GM10266 (cell line): ENCODE data around the gene PXYLP1.
"Not testable (repeated sequence)": the region's sequence is repeated elsewhere in the genome, so short reads cannot be mapped to it uniquely, and the experiment has no call there.

Source experiments
- DNase-seq: peaks from one replicate; pipeline ENCODE4 v3.0.0; 2012; ENCODE audit errors: extremely low spot score
- CTCF ChIP-seq: IDR thresholded peaks from 2 replicates; pipeline ENCODE4 v1.5.1; 2012; ENCODE audit warnings: mild to moderate bottlenecking, low read depth; ENCODE audit not compliant: control insufficient read depth, insufficient read depth; ENCODE audit errors: missing control alignments

The PXYLP1 gene

DNA sequence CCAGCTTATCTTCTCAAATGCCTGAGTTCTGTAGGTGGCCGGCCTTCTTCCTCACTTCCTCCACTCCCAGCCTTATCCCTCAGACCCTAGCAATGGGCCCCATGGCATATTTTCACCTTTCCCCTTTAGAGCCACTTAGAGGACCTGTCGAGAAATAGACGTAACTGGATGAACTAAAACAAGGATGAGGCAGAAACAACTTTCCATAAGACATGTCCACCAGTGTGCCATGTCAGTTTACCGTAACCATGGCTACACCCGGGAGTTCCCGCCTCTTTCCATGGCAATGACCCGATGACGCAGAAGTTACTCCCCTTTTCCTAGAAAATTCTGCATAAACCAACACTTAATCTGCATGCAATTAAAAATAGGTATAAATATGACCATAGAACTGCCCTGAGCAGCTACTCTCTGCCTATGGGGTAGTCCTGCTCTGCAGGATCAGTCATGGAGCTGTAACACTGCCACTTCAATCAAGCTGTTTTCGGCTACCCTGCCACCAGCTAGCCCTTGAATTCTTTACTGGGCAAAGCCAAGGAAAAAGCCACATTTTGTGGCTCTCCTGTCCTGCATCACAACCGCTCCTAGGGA is 81.6 kb downstream of the PXYLP1 start:
- no peak for DNase-seq
- TF ChIP-seq CTCF: no peak

- DNase-seq: not testable (repeated sequence)
Measured at GRCh38 chr3:141314415-141314814, 82.8 kb downstream of the PXYLP1 start.

- no peak for DNase-seq
- no peak for TF ChIP-seq CTCF
Measured at GRCh38 chr3:141316851-141317250, 85.2 kb downstream of the PXYLP1 start.

DNA sequence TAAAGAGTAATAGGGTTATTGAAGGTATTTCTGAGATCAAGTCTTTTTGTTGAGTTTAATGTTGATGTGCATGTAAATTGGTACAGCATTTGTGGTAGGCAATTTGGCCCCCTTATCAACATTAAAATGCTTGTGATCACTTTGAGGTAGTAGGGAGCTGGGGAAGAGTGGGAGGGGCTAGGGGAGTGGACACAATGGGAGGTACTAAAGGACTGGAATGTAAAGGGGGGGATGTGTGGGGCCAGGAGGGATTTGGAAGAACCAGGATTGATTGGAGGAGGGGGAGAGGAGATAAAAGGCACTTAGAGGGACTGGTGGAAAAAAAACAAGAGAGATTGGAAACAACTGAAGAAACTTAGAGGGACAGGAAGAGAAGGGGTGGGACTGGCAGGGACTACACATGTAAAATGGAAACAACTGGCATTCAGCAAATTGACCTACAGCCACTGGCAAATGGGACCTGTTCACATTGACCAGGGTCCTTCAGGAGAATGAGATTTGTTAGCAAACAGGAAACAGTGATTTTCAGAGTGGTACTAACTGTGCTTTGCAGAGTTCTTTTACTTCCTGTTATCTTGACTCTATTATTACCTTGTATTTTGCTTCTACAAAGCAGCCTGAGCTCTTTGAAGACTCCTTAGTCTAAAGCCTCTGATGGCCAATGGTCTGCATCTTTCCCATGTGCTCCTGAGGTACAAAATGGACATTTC is 88.9 kb downstream of the PXYLP1 start:
- DNase-seq: no peak
- TF ChIP-seq CTCF: no peak

GRCh38 chr3:141321109-141321497 is 89.5 kb downstream of the PXYLP1 start:
- TF ChIP-seq CTCF: no peak
- DNase-seq: no peak

- DNase-seq: no peak
- no peak for TF ChIP-seq CTCF
Measured at GRCh38 chr3:141323936-141324704, 92.5 kb downstream of the PXYLP1 start.

- TF ChIP-seq CTCF: no peak
- no peak for DNase-seq
Measured at GRCh38 chr3:141326123-141326522, 94.5 kb downstream of the PXYLP1 start.
